ENCODE data around the gene ANGEL2. TPM values are rescaled to one million over a fixed set of nuclear protein-coding genes. Genes with fewer than 3 reads are reported as not detected.
A peak's percentile ranks its signal among the peaks of the same experiment; 100 is the strongest.
"Not testable (repeated sequence)": the region's sequence is repeated elsewhere in the genome, so short reads cannot be mapped to it uniquely, and the experiment has no call there.

The ANGEL2 gene
- polyA plus RNA-seq, 3 donors = 32.3 to 51.4 (median 39.1) TPM

DNA sequence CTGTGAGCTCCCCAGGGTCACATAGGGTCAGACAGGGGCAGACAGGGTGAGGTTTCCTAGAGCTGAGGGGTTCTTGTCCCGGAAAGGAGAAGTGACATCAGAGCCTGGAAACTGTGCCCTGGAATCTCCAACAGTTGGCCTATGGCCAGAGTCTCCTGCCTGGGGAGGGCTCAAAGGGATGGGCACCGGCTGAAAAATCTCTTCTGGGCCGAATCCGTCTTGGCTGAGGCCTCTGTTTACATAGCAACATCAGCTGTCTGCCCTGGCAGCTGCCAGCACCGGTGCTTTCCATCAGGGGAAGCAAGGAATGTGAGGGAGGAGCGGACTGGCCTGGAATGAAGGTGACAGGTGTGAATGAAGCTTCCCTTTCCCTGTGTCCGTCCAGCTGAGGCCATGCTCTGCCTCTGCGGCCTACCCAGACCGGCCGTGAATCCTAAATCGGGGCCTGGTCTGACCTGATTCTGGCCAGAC is 34.6 kb downstream of the ANGEL2 start:
- DNase-seq (ENCODE audit: extremely low read depth in 1 of 11, low read depth in 9 of 11, low spot score in 4 of 11) = peak in 3 of 11 donors; percentile 48 to 55 (median 51)

DNA sequence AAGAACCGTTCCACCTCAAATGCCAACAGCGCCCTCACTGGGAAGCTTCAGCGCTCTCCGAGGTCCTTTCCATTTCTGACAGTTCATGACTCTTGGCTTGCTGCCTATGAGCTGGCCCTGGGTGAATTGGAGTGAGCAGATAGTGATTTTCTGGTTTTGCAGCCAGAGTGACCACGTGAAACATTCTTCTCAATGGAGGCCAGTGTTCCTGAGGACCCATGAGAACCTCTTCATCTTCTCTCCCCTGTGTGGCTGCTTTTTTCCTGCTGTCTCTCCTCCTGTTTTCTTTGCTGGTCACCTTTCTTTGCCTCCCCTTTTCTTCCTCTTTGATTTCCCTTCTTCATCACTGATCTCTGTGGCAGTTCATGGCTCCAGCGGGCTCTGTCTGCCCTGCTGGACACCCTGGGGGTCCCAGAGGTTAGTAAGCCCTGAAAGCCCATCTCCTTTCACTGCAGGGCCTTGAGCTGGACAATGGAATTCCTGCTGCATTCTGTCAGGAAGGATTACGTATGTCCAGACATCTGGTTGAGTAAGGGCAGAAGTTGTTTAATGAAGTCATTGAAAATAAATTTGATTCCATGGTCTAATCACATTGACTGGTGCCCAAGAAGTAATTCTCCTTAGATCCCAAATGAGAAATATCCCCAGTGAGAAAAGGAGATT is 35.4 kb downstream of the ANGEL2 start:
- no peak for DNase-seq (ENCODE audit: extremely low read depth in 1 of 11, low read depth in 9 of 11, low spot score in 4 of 11)

DNA sequence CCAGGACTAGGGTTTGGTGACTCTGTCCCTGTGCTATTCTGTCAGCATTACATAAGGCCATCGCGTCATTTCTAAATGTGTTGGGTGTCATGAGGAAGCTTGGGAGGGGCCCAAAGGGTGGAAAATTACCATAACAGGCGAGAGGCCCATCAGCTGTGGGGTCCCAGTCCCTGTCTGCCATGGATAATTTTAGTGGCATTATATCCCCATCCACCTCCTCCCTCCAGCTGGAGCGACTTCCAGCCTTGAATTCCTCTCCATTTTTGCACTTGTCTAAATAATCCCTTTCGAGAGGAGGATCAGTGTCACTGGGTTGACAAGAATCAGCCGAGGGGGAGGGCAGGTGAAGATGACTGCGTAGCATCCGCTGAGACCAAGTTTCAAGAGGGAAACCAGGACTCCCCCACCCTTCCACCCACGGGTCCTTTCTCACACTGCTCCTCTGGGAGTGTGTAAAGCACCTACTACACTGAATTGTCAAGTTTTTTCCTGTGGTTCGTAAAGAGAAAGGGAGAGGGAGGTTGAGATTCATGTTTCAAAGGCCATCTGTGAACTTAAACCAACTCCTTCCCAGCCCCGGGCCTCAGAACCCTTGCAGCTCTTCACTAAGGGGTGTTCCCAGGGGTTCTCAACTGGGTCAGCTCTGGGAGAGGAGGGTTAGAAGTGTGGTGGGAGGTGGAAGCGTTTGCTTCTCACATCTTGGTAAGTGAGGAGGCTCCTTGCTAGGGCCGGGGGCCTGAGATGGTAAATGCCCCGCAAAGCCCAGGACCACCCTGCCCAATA is 36.1 kb downstream of the ANGEL2 start:
- DNase-seq (ENCODE audit: extremely low read depth in 1 of 11, low read depth in 9 of 11, low spot score in 4 of 11) = no peak

DNA sequence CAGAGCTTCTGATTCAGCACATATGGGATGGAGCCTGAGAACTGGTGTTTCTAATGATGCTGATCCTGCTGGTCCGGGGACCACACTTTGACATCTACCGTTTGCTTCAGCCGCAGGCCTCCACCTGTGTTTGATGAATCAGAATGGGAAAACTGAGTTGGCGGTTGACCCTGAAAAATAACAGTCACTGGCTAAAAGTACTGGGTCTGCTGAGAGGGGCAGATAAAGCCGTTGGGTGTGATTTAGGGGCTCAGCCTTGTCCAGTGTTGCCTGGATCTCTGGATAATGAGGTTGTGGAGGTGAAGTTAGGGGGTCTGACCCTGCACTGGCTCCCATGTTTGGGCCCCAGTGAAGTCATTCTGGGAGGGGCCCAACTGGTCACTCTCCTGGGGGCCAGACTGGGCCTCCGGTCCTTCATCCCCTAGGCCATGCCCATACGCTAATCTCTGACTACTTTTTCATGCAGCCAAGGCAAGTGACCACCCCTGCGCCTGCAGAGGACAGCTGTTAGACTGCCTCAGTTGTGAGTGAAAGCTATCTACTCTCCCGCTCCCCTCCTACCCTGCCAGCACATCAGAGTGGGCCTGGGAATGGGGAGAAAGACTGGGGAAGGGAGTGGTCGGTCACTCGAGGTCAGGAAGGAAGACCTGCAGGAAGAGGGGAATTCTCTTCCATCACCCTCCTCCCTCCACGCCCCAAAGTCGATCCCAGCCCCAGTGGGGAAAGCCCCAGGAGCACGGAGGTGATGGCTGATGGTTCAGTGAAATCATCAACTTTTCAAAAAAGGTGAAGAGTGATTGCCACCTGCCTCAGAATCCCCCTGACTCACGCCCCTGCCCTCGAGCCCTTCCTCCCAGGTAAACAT is 37.7 kb downstream of the ANGEL2 start:
- DNase-seq (ENCODE audit: extremely low read depth in 1 of 11, low read depth in 9 of 11, low spot score in 4 of 11) = no peak

DNA sequence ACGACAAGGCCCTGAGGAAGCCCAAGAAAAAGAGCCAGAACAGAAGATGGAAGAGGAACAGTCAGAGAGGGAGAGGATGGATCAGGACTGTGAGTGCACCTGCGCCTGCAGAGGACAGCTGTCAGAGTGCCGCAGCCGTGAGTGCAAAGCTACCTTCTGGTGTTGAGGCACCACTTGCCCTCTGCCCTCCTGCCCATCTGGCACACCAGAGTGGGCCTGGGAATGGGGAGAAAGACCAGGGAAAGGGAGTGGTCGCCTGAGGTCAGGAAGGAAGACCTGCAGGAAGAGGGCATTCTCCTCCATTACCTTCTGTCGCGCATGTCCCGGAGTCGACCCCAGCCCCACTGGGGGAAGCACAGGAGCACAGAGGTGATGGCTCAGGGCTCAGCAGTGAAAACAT is 39.1 kb downstream of the ANGEL2 start:
- no peak for DNase-seq (ENCODE audit: extremely low read depth in 1 of 11, low read depth in 9 of 11, low spot score in 4 of 11)

DNA sequence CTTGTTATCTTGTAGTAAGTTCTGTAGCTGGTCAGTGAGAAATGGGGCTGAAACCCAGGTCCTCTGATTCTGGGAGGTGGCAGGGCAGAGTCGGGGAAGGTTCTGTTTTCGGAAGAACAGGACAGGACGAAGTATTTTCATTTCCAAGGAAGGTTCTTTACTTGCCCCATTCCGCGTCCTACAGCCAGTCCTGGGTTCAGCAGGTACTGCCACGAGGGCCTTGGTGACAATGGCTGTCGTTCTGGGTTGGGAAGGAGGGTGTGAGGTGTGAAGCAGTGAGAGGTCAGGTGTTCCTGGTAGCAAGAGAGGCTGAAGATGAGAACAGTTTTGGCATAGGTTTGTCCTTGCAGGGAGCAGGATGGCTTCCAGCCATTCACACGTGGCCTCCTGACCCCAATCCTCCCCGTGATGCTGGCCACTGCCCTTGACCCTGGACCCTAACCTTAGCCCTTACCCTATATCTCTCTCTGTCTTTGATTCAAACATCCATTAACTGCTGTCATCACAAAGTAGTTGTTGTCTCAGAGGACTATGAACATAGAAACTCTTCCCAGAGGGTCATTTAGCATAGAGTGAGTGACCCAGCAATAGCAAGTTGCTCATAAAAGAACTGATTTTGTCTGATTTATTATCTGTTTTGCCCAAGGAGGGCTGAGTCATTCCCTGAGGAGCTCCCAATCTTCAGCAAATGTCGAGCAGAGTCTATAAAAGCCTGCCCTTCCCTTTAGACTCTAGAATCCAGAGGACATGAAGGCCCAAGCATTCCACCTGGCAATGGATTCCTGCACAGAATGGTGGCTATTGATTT is 40.4 kb downstream of the ANGEL2 start:
- no peak for DNase-seq (ENCODE audit: extremely low read depth in 1 of 11, low read depth in 9 of 11, low spot score in 4 of 11)

DNA sequence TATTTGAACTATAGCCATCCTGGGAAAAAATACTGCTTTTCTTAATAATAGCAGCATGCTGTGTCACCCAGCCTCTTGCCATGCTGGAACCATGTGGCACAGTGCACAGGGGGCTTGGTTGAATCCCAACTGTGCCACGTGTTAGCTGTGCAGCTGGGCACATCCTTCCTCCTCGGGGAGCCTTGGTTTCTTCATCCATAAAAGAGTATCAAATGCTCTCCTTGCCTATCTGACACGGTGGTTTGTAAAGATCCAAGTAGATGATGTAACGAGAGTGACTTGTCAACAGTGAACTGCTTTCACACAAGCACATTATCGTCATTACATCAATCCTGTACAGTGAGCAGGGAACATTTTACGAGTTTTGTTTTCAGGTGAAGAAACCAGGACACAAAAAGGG is 41.0 kb downstream of the ANGEL2 start:
- no peak for DNase-seq (ENCODE audit: extremely low read depth in 1 of 11, low read depth in 9 of 11, low spot score in 4 of 11)

DNA sequence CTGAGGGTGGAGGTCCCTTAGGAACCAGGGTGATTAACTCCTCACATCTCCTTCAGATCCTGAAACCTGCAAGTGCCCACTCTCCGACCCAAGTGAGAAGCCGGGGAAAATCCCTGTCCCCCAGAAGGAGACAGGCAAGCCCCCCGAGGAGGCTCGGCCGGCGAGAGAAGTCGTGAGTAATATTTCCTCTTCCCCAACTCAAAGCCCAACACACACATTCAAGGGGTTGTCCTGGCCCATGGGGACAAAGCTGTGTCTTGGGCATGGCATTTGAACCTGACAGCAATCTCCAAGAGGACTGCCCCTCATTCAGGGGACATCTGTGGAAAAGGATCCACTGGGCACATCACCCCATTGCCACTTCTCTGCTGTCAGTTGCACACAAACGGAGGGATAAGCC is 41.8 kb downstream of the ANGEL2 start:
- DNase-seq (ENCODE audit: extremely low read depth in 1 of 11, low read depth in 9 of 11, low spot score in 4 of 11) = no peak

DNA sequence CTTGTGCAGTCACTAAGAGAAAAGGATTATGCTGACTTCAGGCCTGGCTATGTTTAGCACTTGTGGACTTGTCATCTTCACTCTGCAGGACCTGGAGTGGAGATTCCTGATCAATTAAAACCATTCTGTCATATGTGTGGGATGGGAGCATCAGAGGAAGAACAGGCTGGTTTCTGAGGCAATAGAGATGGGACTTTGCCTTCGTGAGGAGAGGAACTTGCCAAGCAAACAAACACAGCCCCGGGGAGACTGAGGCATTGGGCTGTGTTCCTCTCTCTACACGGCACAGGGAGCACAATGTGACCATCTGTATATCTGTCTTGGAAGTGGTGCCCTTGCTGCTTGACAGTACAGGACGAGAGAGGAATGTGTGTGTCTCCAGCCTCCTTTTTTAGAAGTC is 42.2 kb downstream of the ANGEL2 start:
- DNase-seq (ENCODE audit: extremely low read depth in 1 of 11, low read depth in 9 of 11, low spot score in 4 of 11) = no peak

DNA sequence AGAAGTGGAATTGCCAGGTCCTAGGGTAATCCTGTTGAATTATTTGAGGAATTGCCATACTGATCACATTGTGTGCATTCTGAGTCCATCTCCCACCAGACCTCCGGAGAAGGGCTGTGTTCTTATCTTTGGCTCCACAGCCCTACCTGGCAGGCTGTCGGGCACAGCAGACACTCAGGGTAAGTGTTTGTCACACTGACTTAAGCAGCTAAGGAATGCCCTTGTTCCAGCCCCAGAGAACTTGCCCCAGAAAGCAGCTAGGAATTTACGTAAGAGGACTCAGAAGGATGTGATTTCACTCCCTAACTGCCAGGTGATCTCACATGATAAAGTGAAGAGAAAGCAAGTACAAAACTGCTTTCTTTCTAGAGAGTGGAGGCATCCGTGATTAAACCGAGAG is 44.4 kb downstream of the ANGEL2 start:
- DNase-seq (ENCODE audit: extremely low read depth in 1 of 11, low read depth in 9 of 11, low spot score in 4 of 11) = no peak

DNA sequence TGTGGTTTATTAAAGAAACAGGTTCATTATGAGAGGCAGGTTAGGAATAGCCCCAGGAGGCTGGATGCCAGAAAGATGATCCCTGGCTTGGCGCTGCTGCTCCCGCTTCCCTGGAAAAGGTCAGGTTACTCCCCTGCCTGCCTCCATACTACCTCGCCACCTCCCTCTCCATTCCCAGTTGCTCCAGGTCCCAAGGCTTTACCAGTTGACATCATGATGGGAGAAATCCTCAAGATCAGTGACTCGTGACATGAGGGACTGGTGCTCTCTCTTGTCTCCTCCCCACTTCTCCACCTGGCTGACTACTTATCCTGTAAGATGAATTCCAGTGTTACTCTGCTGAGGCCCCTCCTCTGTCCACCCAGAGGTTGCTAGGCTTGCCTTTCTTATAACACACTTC is 45.6 kb downstream of the ANGEL2 start:
- peak in 4 of 11 donors; percentile 47 to 64 (median 54) for DNase-seq (ENCODE audit: extremely low read depth in 1 of 11, low read depth in 9 of 11, low spot score in 4 of 11)

DNA sequence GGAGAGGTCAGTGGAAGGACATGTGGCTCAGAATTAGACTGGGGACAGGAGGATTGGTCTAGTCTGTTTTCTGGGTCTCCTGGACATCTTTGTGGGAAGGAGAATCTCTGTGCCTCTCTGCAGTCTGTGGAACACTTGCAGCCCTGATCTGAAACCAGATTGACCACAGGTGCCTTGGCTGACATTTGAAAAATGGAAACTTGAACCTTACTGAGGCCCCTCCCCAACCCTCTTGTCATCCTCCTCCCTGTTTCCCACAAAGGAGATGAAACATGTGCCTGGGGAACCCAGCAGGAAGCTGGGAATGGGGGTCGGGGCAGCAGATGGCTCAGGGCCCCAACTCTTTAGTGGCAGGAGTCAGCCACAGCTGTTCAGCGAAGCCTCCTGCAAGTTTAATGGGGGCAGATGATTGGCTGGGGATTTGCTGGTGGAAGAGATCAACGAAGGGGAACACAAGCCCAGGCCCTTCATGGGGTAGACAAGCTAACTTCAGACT is 47.3 kb downstream of the ANGEL2 start:
- no peak for DNase-seq (ENCODE audit: extremely low read depth in 1 of 11, low read depth in 9 of 11, low spot score in 4 of 11)

DNA sequence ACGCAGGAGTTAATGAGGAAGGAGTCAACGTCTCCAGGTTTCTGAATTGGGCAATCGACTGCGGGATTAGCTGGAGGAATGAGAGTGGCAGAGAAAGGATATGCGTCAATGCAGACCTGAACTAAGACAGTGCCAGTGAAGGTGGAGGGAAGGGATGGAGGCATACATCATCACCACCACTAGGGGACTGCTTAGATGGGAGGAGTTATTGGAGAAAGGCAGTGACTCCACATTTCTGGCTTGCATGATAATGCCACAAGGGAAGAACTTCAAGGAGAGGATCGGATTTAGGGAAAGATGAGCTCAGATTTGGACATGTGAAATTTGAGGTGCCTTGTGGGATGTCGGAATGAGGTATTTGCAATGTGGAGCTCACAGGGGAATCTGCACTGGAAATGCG is 47.9 kb downstream of the ANGEL2 start:
- no peak for DNase-seq (ENCODE audit: extremely low read depth in 1 of 11, low read depth in 9 of 11, low spot score in 4 of 11)

DNA sequence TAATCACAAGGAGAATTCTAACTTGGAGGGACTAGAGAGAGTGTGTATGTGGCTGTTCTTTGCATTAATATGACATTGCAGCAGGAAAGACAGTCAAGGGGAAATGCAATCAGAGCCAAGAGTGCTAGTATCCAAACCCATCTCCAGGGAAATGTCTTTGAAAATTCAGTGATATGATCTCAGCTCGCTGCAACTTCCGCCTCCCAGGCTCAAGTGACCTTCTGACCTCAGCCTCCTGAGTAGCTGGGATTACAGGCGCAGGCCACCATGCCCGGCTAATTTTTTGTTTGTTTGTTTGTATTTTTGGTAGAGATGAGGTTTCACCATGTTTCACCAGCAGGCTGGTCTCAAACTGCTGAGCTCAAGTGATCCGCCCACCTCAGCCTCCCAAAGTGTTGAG is 49.1 kb downstream of the ANGEL2 start:
- no peak for DNase-seq (ENCODE audit: extremely low read depth in 1 of 11, low read depth in 9 of 11, low spot score in 4 of 11)

DNA sequence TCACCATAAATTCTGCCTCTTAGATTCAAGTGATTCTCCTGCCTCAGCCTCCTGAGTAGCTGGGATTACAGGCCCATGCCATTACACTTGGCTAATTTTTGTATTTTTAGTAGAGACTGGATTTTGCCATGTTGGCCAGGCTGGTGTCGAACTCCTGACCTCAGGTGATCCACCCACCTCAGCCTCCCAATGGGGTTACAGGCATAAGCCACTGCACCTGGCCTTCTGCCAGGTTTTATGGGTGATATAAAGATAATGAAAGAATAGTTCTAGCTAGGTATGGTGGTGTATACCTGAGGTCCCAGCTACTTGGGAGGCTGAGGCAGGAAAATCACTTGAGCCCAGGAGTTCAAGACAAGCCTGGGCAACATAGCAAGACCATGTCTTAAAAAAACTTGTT is 50.7 kb downstream of the ANGEL2 start:
- not testable (repeated sequence) for DNase-seq (ENCODE audit: extremely low read depth in 1 of 11, low read depth in 9 of 11, low spot score in 4 of 11)

DNA sequence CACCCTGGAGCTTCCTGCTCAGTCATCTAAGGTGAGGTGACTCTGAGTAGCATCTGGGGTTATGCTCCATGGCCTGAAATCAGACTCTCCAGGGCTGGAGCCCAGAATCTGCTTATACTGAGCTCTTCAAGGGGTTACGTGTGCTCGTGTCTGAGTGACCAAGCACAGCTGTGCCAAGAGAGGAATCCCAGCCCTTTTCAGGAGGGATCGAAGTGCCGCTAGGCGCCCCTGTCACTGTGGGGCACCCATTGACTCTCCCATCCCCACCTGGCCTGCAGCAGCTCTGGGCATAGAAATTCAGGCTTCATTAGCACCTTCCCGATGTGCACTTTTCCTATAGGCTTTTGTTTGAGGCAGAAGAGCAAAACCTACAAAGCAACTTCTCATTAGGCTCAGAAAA is 51.6 kb downstream of the ANGEL2 start:
- DNase-seq (ENCODE audit: extremely low read depth in 1 of 11, low read depth in 9 of 11, low spot score in 4 of 11) = no peak

DNA sequence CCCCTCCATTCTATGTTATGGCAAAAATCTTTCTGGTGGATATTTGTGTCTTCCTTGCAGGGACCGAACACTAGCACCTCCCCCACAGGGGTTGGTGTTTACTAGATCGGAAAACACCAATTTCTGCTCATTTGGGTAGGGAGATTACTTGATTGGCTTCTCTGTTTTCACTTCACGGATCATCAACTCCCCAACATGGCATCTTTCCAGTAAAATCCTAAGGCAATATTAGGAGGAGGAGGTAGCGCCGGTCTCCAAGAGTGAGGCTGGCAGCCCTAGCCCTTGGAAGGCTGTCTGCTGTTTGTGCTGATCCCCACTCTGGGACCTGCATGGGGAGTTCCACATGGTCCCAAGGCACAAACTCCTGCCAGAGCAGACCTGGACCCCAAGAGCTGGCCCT is 53.2 kb downstream of the ANGEL2 start:
- no peak for DNase-seq (ENCODE audit: extremely low read depth in 1 of 11, low read depth in 9 of 11, low spot score in 4 of 11)

DNA sequence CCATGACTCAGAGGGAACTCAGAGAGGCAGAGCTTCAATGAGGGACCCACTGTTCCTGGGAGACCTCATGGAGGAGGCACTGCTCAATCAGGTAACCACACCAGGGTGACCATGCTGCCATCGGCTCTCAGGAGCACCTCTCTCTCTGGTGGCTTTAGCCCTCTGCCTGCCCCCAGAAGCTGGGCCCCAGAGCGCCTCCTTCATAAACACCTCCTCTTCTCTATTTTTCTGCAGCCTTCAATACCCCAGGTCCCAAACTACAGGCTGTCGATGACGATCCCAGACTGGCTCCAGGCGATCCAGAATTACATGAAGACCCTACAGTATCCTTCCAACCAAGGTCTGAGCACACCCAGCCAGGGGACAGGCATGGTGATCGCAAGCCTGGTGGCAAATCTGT is 54.7 kb downstream of the ANGEL2 start:
- DNase-seq (ENCODE audit: extremely low read depth in 1 of 11, low read depth in 9 of 11, low spot score in 4 of 11) = no peak
